Nephron (organoid): ENCODE results near the gene VENTX.
"Not testable (repeated sequence)": the region's sequence is repeated elsewhere in the genome, so short reads cannot be mapped to it uniquely, and the experiment has no call there.

ENCODE experiments used
- H3K27ac Mint-ChIP-seq, 3 experiments: 2 replicates each; pipeline ENCODE4 v1.8.0; 2020; ENCODE audit warnings: mixed read lengths in 3 of 3, mild to moderate bottlenecking in 2 of 3, moderate library complexity in 1 of 3
- H3K27me3 Mint-ChIP-seq: 2 replicates; pipeline ENCODE4 v1.8.0; 2021; ENCODE audit warnings: low read depth, mild to moderate bottlenecking, moderate library complexity, mixed read lengths
- H3K36me3 Mint-ChIP-seq: 2 replicates; pipeline ENCODE4 v1.8.0; 2020; ENCODE audit warnings: low read depth, mixed read lengths
- H3K4me1 Mint-ChIP-seq: 2 replicates; pipeline ENCODE4 v1.8.0; 2020; ENCODE audit warnings: mixed read lengths
- H3K4me3 Mint-ChIP-seq, 3 experiments: 2 replicates each; pipeline ENCODE4 v1.8.0; 2020; ENCODE audit warnings: mild to moderate bottlenecking in 3 of 3, mixed read lengths in 3 of 3, moderate library complexity in 2 of 3
- H3K9me3 Mint-ChIP-seq: 2 replicates; pipeline ENCODE4 v1.8.0; 2020; ENCODE audit warnings: mixed read lengths
- CTCF ChIP-seq, 3 experiments: fragments of 200-600 bp; sonication (generic); IDR thresholded peaks; one replicate each; pipeline ENCODE4 v1.5.0; 2021; ENCODE audit warnings: antibody characterized with exemption in 3 of 3; ENCODE audit not compliant: unreplicated experiment in 3 of 3

Gene VENTX

GRCh38 chr10:133229265-133230043, 8.2 kb upstream of the VENTX start:
- H3K36me3 Mint-ChIP-seq: no peaks in the 10 kb centered on the region
- H3K27me3 Mint-ChIP-seq: peaks cover 90% of the 10 kb centered on the region
- H3K9me3 Mint-ChIP-seq: no peaks in the 10 kb centered on the region
- TF ChIP-seq CTCF (IDR thresholded peaks at IDR 0.05; ENCODE audit: unreplicated experiment in 3 of 3): no peak
- peaks cover 20% of the 10 kb centered on the region for H3K4me1 Mint-ChIP-seq
- H3K27ac Mint-ChIP-seq: no peak overlapping the region
- H3K4me3 Mint-ChIP-seq: peak overlapping the region; percentile 47 to 65 (median 64)

GRCh38 chr10:133230044-133230361, 7.7 kb upstream of the VENTX start, which contains the start of gene UTF1:
UTF1 (plus strand) TSS chr10:133230217; CDS start chr10:133230289, 72 bp downstream.
- Mint-ChIP-seq H3K27me3 (peaks cover 90% of the 10 kb centered on the region), H3K4me3 (peak within 1 kb of the TSS; percentile 47 to 73 (median 64)), H3K4me1 (peaks cover 19% of the 10 kb centered on the region), H3K9me3 (no peaks in the 10 kb centered on the region), H3K36me3 (no peaks in the 10 kb centered on the region), H3K27ac (no peak within 1 kb of the TSS)
- TF ChIP-seq CTCF (IDR thresholded peaks at IDR 0.05; ENCODE audit: unreplicated experiment in 3 of 3): no peak

- Mint-ChIP-seq H3K4me1 (peaks cover 15% of the 10 kb centered on the region), H3K36me3 (no peaks in the 10 kb centered on the region), H3K27ac (no peak overlapping the region), H3K4me3 (peak overlapping the region in 1 of 3 experiments; percentile 41), H3K9me3 (no peaks in the 10 kb centered on the region), H3K27me3 (peaks cover 88% of the 10 kb centered on the region)
- TF ChIP-seq CTCF (IDR thresholded peaks at IDR 0.05; ENCODE audit: unreplicated experiment in 3 of 3): no peak
Measured at GRCh38 chr10:133230387-133231195, 7.1 kb upstream of the VENTX start.

GRCh38 chr10:133231244-133231945, 6.3 kb upstream of the VENTX start:
- TF ChIP-seq CTCF (IDR thresholded peaks at IDR 0.05; ENCODE audit: unreplicated experiment in 3 of 3): no peak
- no peaks in the 10 kb centered on the region for H3K36me3 Mint-ChIP-seq
- H3K4me3 Mint-ChIP-seq: peak overlapping the region; percentile 34 to 73 (median 48)
- H3K9me3 Mint-ChIP-seq: no peaks in the 10 kb centered on the region
- H3K27me3 Mint-ChIP-seq: peaks cover 88% of the 10 kb centered on the region
- H3K27ac Mint-ChIP-seq: no peak overlapping the region
- H3K4me1 Mint-ChIP-seq: peaks cover 9% of the 10 kb centered on the region

- no peaks in the 10 kb centered on the region for H3K36me3 Mint-ChIP-seq
- H3K4me1 Mint-ChIP-seq: peaks cover 6% of the 10 kb centered on the region
- no peak for TF ChIP-seq CTCF (IDR thresholded peaks at IDR 0.05; ENCODE audit: unreplicated experiment in 3 of 3)
- H3K4me3 Mint-ChIP-seq: peak overlapping the region in 2 of 3 experiments; percentile 47 to 52
- no peak overlapping the region for H3K27ac Mint-ChIP-seq
- no peaks in the 10 kb centered on the region for H3K9me3 Mint-ChIP-seq
- H3K27me3 Mint-ChIP-seq: peaks cover 81% of the 10 kb centered on the region
Measured at GRCh38 chr10:133231946-133232574, 5.6 kb upstream of the VENTX start.

- not testable (repeated sequence) for H3K4me1 Mint-ChIP-seq, H3K27ac Mint-ChIP-seq, H3K9me3 Mint-ChIP-seq, H3K36me3 Mint-ChIP-seq
- Mint-ChIP-seq H3K4me3 (peak overlapping the region in 1 of 3 experiments; percentile 59), H3K27me3 (peaks cover 81% of the 10 kb centered on the region)
Measured at GRCh38 chr10:133234796-133235195, 2.9 kb upstream of the VENTX start.
